Activated CD4-positive, alpha-beta memory T cell treated with anti-CD3 and anti-CD28 coated beads for 36 hours (primary cell): ENCODE data around the gene TMEM179B. TPM values are rescaled to one million over a fixed set of nuclear protein-coding genes. Genes with fewer than 3 reads are reported as not detected.
"Not testable (repeated sequence)": the region's sequence is repeated elsewhere in the genome, so short reads cannot be mapped to it uniquely, and the experiment has no call there.

ENCODE experiments used
- CTCF ChIA-PET: fragments of 350-600 bp; sonication (Branson Sonifier 250); formaldehyde crosslinking; loops from one replicate; lab custom pipeline; 2021; ENCODE audit warnings: antibody characterized with exemption, inconsistent platforms; lab: Charles Lee
- POLR2A ChIA-PET: fragments of 350-600 bp; sonication (Branson Sonifier 250); formaldehyde crosslinking; loops from one replicate; lab custom pipeline; 2021; ENCODE audit warnings: antibody characterized with exemption; lab: Charles Lee
- DNase-seq: peaks from one replicate; pipeline ENCODE4 v3.0.0-alpha.2; 2020
- H3K27ac Mint-ChIP-seq: one replicate; pipeline ENCODE4 v1.8.0; 2021; ENCODE audit warnings: mixed read lengths
- H3K27me3 Mint-ChIP-seq: one replicate; pipeline ENCODE4 v1.8.0; 2021; ENCODE audit warnings: mixed read lengths
- H3K36me3 Mint-ChIP-seq: one replicate; pipeline ENCODE4 v1.8.0; 2021; ENCODE audit warnings: mixed read lengths
- H3K4me1 Mint-ChIP-seq: one replicate; pipeline ENCODE4 v1.8.0; 2021; ENCODE audit warnings: low read depth, mixed read lengths
- H3K4me3 Mint-ChIP-seq: one replicate; pipeline ENCODE4 v1.8.0; 2021; ENCODE audit warnings: mild to moderate bottlenecking, mixed read lengths
- H3K9me3 Mint-ChIP-seq: one replicate; pipeline ENCODE4 v1.8.0; 2021; ENCODE audit warnings: mixed read lengths
- intact Hi-C: fragments of 100-400 bp; cut with micrococcal nuclease; formaldehyde crosslinking; loops from one replicate; pipeline ENCODE4 v1.15.1; 2023
- total RNA-seq, 2 experiments: library from RNA; stranded (reverse); gene quantifications; one replicate each; pipeline ENCODE4 v1.2.3, GENCODE V29; 2021

The TMEM179B gene
- total RNA-seq, 2 experiments from 2014 or later, result 25.0 to 25.5 TPM

DNA sequence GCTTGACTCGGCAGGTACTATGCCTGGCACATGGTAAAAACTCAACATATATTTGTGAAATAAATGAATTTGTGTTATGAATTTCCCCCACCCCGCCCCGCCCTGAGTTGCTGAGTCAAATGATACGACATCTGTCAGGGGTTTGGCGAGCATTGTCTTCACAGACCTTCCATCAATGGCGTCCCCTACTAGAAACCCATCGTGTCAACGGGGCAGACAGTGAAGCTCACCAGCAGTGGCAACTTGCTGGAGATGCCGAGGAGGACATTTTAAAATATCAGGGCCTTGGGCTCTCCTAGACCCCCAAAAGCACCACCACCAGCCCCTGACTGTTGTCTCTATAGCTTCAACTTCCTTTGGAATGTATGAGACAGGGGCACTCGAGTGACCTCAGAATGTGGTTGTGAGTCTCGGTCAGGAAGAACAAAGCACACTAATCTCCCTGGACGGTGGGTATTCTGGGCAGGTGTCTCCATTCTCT, 18.8 kb downstream of the TMEM179B start:
- Mint-ChIP-seq H3K4me1 (peaks cover 34% of the 10 kb centered on the region), H3K9me3 (no peaks in the 10 kb centered on the region), H3K36me3 (peaks cover 35% of the 10 kb centered on the region), H3K4me3 (peak overlapping the region; percentile 99), H3K27ac (peak overlapping the region; percentile 99), H3K27me3 (no peaks in the 10 kb centered on the region)
- intact Hi-C loops, result loop anchor here (1.0 to 2.0 kb wide), 8 partner anchors 19 to 97 kb away; partner anchors contain the start of genes HNRNPUL2, TMEM179B and ZBTB3
- peak; percentile 55 for DNase-seq
- ChIA-PET POLR2A (interaction anchor here (0.7 to 3.6 kb wide), 21 partner anchors 9 to 249 kb away, joined by 3 to 39 read pairs (median 5); partner anchors contain the start of genes HNRNPUL2, SLC3A2, STX5 and TAF6L), CTCF (interaction anchor here (0.6 to 2.5 kb wide), 8 partner anchors 18 to 194 kb away, joined by 3 to 16 read pairs (median 6); partner anchors contain the start of gene TMEM179B)

DNA sequence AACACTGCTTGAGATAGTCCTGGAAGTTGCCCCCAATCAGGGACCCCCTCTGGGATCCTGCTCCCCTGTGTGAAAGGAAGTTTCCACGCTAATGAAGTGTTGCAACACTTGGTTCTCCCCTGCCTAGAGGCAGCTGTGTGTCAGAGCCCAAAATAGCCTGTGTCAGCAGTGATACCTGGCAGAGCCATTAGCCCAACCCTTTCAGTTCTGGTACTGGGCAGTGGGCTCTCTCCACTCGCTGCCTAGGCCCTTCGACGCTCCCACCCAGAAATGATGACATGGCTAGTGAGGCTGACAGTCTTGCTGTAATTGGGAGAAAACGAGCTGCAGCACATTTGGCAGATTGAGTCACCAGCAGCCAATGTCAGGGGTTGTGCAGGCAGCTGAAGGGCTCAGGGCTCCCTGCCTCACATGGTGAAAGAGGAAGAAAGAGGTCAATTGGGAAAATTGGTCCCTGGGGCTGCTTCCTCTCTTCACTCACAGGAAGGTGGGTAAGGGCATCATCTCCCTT, 19.5 kb downstream of the TMEM179B start:
- peaks cover 28% of the 10 kb centered on the region for H3K36me3 Mint-ChIP-seq
- peaks cover 32% of the 10 kb centered on the region for H3K4me1 Mint-ChIP-seq
- intact Hi-C loops, result no loop called here
- H3K27ac Mint-ChIP-seq, result peak overlapping the region; percentile 99
- ChIA-PET POLR2A (interaction anchor here (0.8 to 3.6 kb wide), 15 partner anchors 10 to 215 kb away, joined by 3 to 39 read pairs (median 7); partner anchors contain the start of genes STX5, TAF6L, TEX54 and TMEM179B), CTCF (interaction anchor here (0.6 to 2.5 kb wide), 6 partner anchors 19 to 99 kb away, joined by 3 to 16 read pairs (median 8); partner anchors contain the start of gene TMEM179B)
- peak overlapping the region; percentile 99 for H3K4me3 Mint-ChIP-seq
- no peaks in the 10 kb centered on the region for H3K27me3 Mint-ChIP-seq
- H3K9me3 Mint-ChIP-seq, result no peaks in the 10 kb centered on the region
- DNase-seq, result no peak

DNA sequence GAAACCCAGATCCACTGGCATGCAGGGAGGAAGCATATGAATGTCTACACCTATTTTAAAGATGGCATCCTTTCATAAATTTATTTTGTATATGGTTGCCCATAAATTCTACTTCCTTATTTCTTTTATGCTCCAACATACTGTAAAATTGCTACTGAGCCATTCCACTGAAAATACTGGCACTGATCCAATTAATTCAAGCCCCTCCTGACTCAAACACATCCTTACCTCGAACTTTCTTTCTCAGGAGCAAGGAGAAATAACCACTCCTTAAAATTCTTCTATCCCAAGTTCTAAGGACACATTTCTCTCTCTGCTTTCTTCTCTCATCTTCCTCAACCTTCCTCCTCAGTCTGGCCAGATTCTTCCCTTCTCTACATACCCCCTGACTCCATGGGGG, 23.5 kb downstream of the TMEM179B start:
- no peak for DNase-seq
- Mint-ChIP-seq H3K27ac (no peak overlapping the region), H3K4me1 (peaks cover 8% of the 10 kb centered on the region), H3K4me3 (no peak overlapping the region), H3K9me3 (no peaks in the 10 kb centered on the region), H3K36me3 (no peaks in the 10 kb centered on the region), H3K27me3 (no peaks in the 10 kb centered on the region)
- CTCF ChIA-PET, result interaction anchor here (1.9 kb wide), 1 partner anchor 24 kb away, joined by 8 read pairs; the partner anchor contains the start of gene TMEM179B
- POLR2A ChIA-PET, result no interaction called here
- intact Hi-C loops, result no loop called here

DNA sequence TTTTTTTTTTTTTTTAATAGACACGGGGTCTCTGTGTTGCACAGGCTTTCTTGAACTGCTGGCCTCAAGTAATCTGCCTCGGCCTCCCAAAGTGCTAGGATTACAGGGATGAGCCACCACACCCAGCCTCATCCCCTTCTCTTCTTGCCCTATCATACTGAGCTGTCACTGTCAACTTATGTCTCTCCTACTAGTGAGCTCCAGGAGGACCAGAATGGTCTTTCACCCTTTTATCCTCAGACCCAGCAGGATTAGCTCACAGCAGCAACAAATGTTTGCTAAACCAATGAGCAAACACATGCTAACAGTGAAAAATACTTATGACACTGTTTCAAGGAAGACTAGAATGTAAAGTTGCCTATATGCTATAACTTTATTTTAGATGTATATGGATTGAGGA, 24.5 kb downstream of the TMEM179B start:
- Mint-ChIP-seq H3K9me3 (no peaks in the 10 kb centered on the region), H3K4me1 (peaks cover under 1% of the 10 kb centered on the region), H3K36me3 (no peaks in the 10 kb centered on the region), H3K27ac (no peak overlapping the region), H3K27me3 (no peaks in the 10 kb centered on the region), H3K4me3 (no peak overlapping the region)
- ChIA-PET POLR2A (no interaction called here), CTCF (interaction anchor here (1.9 kb wide), 1 partner anchor 25 kb away, joined by 8 read pairs; the partner anchor contains the start of gene TMEM179B)
- DNase-seq, result no peak
- intact Hi-C loops, result no loop called here

DNA sequence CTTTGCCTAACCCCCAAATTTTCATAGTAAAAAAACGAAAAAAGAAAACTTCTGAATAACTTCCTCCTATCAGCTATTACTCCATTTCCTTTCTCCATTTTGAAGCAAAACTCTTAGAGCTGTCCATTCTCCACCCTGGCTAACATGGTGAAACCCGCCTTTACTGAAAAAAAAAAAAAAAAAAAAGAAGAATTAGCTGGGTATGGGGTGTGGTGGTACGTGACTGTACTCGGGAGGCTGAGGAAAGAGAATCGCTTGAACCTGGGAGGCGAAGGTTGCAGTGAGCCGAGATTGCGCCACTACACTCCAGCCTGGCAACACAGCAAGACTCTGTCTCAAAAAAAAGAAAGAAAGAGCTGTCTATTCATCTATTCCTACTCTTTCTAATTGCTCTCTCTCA, 29.4 kb downstream of the TMEM179B start:
- H3K27ac Mint-ChIP-seq, result no peak overlapping the region
- ChIA-PET CTCF (interaction anchor here (0.7 to 1.6 kb wide), 5 partner anchors 8 to 30 kb away, joined by 3 to 7 read pairs (median 4); partner anchors contain the start of genes STX5 and TMEM179B), POLR2A (interaction anchor here (0.8 to 1.4 kb wide), 3 partner anchors 9 to 24 kb away, joined by 3 to 4 read pairs (median 4); no protein-coding TSS in a partner anchor)
- DNase-seq, result no peak
- H3K36me3 Mint-ChIP-seq, result peaks cover 13% of the 10 kb centered on the region
- H3K4me3 Mint-ChIP-seq, result no peak overlapping the region
- no peaks in the 10 kb centered on the region for H3K9me3 Mint-ChIP-seq
- H3K27me3 Mint-ChIP-seq, result no peaks in the 10 kb centered on the region
- intact Hi-C loops, result no loop called here
- H3K4me1 Mint-ChIP-seq, result no peaks in the 10 kb centered on the region

DNA sequence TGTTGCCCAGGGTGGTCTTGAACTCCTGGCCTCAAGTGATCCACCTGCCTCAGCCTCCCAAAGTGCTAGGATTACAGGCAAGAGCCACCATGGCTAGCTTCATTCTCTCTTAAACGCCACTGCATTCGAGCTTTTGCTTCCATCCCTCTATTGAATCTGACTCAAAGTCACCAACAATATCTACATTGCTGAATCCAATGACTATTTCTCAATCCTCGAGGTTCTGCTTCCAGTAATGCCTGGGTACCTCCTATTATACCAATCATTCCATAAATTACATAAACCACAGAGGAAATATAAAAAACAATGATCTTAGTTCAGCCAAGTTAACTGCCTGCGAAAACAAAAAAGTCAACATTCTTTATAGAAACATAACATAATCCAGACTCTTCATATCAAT, 29.9 kb downstream of the TMEM179B start:
- intact Hi-C loops, result no loop called here
- DNase-seq, result no peak
- Mint-ChIP-seq H3K36me3 (peaks cover 13% of the 10 kb centered on the region), H3K27ac (no peak overlapping the region), H3K27me3 (no peaks in the 10 kb centered on the region), H3K4me3 (no peak overlapping the region), H3K4me1 (no peaks in the 10 kb centered on the region), H3K9me3 (no peaks in the 10 kb centered on the region)
- POLR2A ChIA-PET, result interaction anchor here (1.2 to 1.4 kb wide), 2 partner anchors 10 to 24 kb away, joined by 4 read pairs; no protein-coding TSS in a partner anchor
- CTCF ChIA-PET, result interaction anchor here (1.3 kb wide), 2 partner anchors 9 to 10 kb away, joined by 3 to 4 read pairs; no protein-coding TSS in a partner anchor

DNA sequence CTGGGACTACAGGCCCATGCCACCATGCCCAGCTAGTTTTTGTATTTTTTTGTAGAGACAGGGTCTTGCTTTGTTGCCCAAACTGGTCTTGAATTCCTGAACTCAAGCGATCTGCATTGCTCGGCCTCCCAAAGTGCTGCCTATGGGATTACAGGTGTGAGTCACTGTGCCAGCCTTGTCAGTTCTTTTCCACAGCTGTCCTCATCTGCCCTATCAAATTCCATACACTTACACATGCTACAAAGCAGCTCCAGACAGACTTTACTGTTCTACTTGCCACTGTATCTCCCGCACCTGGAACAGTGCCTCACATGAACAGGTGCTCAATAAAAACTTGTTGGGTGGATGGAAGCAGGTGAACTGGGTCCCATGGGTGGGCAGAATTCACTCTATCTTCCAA, 36.5 kb downstream of the TMEM179B start:
- H3K4me1 Mint-ChIP-seq, result no peaks in the 10 kb centered on the region
- H3K36me3 Mint-ChIP-seq, result peaks cover 43% of the 10 kb centered on the region
- no peak overlapping the region for H3K27ac Mint-ChIP-seq

DNA sequence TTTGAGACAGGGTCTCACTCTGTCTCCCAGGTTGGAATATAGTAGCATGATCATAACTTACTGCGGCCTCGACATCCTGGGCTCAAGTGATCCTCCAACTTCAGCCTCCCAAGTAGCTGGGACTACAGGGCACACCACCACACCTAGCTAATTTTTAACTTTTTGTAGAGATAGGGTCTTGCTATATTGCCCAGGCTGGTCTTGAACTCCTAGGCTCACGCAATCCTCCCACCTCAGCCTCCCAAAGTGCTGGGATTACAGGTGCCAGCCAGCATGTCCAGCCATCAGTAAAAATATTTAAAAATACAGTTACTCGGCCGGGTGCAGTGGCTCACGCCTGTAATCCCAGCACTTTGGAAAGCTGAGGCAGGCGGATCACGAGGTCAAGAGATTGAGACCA, 40.9 kb downstream of the TMEM179B start:
- H3K9me3 Mint-ChIP-seq, H3K4me3 Mint-ChIP-seq, DNase-seq, intact Hi-C loops, H3K27me3 Mint-ChIP-seq, H3K27ac Mint-ChIP-seq: not testable (repeated sequence)
- H3K4me1 Mint-ChIP-seq, result peaks cover 19% of the 10 kb centered on the region
- ChIA-PET CTCF (interaction anchor here (1.3 to 5.0 kb wide), 2 partner anchors 12 to 41 kb away, joined by 4 to 39 read pairs; partner anchors contain the start of gene TMEM179B), POLR2A (interaction anchor here (1.7 to 2.4 kb wide), 4 partner anchors 11 to 27 kb away, joined by 4 to 14 read pairs (median 7); partner anchors contain the start of genes NXF1 and WDR74)
- peaks cover 29% of the 10 kb centered on the region for H3K36me3 Mint-ChIP-seq

More for the DNA sequence above, 36.5 kb downstream of the TMEM179B start:
- intact Hi-C loops, result no loop called here
- ChIA-PET POLR2A (interaction anchor here (0.6 to 1.2 kb wide), 4 partner anchors 16 to 142 kb away, joined by 3 to 5 read pairs (median 4); partner anchors contain the start of gene WDR74), CTCF (no interaction called here)
- Mint-ChIP-seq H3K9me3 (no peaks in the 10 kb centered on the region), H3K27me3 (no peaks in the 10 kb centered on the region), H3K4me3 (no peak overlapping the region)
- DNase-seq, result no peak

DNA sequence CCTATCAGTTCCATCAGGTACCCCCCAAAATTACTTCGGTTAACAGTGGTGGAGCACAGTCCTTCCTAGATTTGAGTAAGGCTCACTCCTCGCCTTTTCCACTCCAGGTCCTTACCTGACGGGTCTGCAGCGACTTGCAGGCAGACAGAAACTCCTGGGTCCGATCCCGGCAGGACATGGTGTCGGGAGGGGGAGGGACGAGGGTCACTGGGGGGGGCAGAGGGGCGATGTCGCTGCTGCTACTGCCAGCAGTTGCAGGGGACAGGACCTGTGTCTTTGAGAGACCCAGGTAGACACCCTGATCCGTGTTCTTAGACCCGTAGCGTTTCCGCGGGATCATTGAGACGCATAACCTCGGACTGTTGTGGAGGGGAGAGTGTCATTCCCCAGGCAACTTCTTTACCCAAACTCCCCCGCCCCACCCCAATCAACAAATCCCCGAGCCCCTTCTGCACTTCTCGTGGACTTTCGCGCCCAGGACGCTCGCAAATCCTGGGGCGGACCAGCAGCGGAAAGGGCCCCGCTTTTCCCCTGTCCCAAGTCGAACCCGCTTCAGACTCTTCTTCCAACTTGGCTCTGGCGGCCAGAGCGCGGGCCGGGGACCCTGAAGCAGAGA, 43.8 kb downstream of the TMEM179B start:
- DNase-seq, result no peak
- peaks cover 37% of the 10 kb centered on the region for H3K4me1 Mint-ChIP-seq
- ChIA-PET POLR2A (interaction anchor here (0.9 to 2.9 kb wide), 12 partner anchors 10 to 166 kb away, joined by 3 to 59 read pairs (median 6); partner anchors contain the start of genes C11orf98, CSKMT, HNRNPUL2 and NXF1), CTCF (interaction anchor here (1.0 to 5.0 kb wide), 4 partner anchors 9 to 45 kb away, joined by 4 to 39 read pairs (median 15); partner anchors contain the start of gene TMEM179B)
- peaks cover 27% of the 10 kb centered on the region for H3K36me3 Mint-ChIP-seq
- H3K27ac Mint-ChIP-seq, result peak overlapping the region; percentile 93
- peak overlapping the region; percentile 84 for H3K4me3 Mint-ChIP-seq
- no peaks in the 10 kb centered on the region for H3K27me3 Mint-ChIP-seq
- intact Hi-C loops, result loop anchor here (1.0 to 2.0 kb wide), 3 partner anchors 8 to 32 kb away; partner anchors contain the start of genes NXF1 and WDR74
- no peaks in the 10 kb centered on the region for H3K9me3 Mint-ChIP-seq

DNA sequence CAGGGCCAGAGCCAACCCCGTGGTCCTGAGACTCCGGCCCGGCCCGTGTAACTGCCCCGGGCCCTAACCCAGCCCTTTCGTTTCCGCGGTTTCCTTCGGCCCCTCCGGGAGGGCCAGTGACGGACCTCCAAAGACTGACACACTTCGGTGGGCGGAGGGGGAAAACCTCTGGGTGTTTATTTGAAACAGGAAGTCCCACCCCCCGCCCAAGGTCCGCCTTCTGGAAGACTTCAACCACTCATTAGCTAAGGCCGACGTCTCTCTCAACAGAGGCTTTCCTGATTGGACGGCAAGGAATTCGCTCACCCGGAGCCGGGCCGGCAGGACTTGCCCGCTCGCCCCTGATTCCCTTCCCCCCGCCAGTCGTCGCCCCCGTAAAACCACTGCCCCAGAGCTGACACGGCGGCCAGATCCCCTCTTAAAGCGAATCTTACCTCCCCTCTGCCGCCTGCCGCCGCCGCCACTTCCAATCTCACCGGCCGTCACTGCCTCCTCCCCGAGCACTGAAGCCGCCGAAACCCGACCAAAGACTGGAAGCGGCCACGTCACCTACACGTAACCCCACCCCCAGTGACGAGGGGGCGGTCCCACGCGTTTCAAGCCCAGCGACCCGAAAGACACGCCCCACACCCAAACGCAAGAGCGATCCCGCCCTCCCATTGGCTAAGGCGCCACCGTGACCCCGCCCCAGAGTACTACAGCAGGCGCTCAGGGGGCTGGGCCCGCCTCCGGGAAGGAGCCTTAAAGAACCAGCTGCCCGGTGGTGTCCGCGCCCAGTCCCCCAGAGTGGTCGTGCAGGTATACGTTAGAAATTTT, 44.5 kb downstream of the TMEM179B start, which contains the start of gene STX5:
TSS of gene STX5 (minus strand) at position 532 of the 816 bp plus-strand sequence. CDS start 808 bp downstream, outside the sequence.
- POLR2A ChIA-PET, result interaction anchor here (0.6 to 2.9 kb wide), 16 partner anchors 9 to 1948 kb away, joined by 3 to 59 read pairs (median 5); partner anchors contain the start of genes HNRNPUL2, NXF1, SLC3A2 and ZBTB3
- Mint-ChIP-seq H3K27me3 (no peaks in the 10 kb centered on the region), H3K27ac (peak within 1 kb of the TSS; percentile 93), H3K9me3 (no peaks in the 10 kb centered on the region), H3K36me3 (peaks cover 31% of the 10 kb centered on the region), H3K4me1 (peaks cover 42% of the 10 kb centered on the region), H3K4me3 (peak within 1 kb of the TSS; percentile 84)
- intact Hi-C loops, result loop anchor here (1.0 to 2.0 kb wide), 6 partner anchors 8 to 241 kb away; partner anchors contain the start of genes C11orf98, CSKMT, NXF1 and TMEM223
- DNase-seq, result peak; percentile 100
- CTCF ChIA-PET, result interaction anchor here (0.6 to 3.6 kb wide), 9 partner anchors 8 to 716 kb away, joined by 3 to 26 read pairs (median 4); partner anchors contain the start of gene SLC3A2
